Left hindlimb (tissue), 1 donor: ENCODE data around the gene DNAJC30.
"Not testable (repeated sequence)": the region's sequence is repeated elsewhere in the genome, so short reads cannot be mapped to it uniquely, and the experiment has no call there.

ENCODE experiments used
- DNase-seq: peaks from one replicate; pipeline ENCODE4 v3.0.0-alpha.2; 2018

Gene DNAJC30

DNA sequence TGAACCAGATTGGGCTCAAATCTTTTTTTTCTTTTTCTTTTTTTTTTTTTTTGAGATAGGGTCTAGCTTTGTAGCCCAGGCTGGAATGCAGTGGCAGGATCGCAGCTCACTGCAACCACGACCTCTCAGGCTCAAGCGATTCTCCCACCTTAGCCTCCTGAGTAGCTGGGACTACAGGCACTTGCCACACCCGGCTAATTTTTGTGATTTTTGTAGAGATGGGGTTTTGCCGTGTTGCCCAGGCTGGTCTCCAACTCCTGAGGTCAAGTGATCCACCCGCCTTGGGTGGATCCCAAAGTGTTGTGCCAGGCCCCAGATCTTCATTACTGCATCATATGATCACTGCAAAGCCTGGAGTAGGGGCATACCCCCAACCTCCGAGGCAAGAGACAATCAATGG, 2.8 kb downstream of the DNAJC30 start:
- no peak for DNase-seq

DNA sequence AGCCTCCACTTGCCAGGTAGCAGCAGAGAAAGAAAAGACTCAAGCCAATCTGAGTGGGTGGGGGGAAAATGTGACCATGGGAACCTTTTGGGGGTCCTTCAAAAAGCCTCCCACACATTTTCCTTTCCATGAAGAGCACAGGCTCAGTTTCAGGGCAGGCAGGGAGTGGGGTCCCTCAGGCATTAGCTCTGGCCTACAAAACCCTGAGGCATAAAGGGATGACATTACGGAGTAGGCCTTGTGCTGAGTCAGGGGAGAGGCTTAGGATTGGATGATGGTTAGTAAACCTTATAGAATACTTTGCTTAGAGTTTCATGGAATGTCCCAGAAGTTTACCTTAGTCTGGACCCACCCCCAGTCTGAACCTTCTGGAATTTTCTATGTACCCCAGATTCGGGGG, 3.5 kb downstream of the DNAJC30 start:
- no peak for DNase-seq

GRCh38 chr7:73678862-73679261, 4.4 kb downstream of the DNAJC30 start:
- DNase-seq = no peak

DNA sequence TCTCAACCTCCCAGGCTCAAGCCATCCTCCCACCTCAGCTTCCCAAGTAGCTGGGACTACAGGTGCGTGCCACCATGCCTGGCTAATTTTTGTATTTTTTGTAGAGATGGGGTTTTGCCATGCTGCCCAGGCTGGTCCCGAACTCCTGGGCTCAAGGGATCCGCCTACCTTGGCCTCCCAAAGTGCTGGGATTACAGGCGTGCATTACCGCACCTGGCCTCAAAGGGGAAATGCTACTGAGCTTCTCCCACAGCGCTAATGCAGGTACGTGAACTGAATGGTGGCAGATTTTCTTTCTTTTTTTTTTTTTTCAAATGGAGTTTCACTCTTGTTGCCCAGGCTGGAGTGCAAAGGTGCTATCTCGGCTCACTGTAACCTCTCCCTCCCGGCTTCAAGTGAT, 7.2 kb downstream of the DNAJC30 start:
- DNase-seq = not testable (repeated sequence)

GRCh38 chr7:73674468-73675124, 8.7 kb downstream of the DNAJC30 start:
- DNase-seq = no peak

DNA sequence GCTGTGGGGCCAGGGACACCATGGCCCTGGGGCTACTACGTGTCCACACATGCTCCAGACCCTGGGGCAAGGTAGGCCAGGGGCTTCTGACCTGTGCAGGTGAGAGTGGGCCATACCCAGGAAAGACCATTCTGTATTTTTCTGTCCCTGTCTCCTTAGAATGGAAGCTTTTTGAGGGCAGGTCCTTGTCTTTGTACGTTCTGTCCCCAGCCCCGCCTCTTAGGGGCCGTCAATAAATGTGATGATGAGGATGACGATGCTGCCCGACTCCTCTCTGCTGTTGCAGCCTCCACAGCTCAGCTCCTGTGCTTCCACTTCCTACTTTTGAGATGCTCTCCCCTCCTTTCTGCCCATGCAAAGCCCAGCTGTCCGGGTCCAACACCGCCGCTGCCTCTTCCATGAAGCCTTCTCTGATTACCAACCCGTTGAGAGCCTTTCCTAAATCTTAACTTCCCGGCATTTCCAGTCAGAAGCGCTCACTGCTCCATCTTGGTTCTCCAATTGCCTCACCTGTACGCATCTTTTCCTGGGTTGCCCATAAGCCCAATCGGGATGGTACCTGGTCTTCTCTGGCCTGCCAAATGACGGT, 11.3 kb downstream of the DNAJC30 start:
- DNase-seq = no peak

GRCh38 chr7:73671322-73671661, 12.0 kb downstream of the DNAJC30 start:
- no peak for DNase-seq

GRCh38 chr7:73669858-73670385, 13.3 kb downstream of the DNAJC30 start:
- no peak for DNase-seq

GRCh38 chr7:73669288-73669701, 14.0 kb downstream of the DNAJC30 start:
- DNase-seq = no peak

- no peak for DNase-seq
Measured at GRCh38 chr7:73668886-73669230, 14.4 kb downstream of the DNAJC30 start.

GRCh38 chr7:73668103-73668885, 15.0 kb downstream of the DNAJC30 start:
- no peak for DNase-seq

- DNase-seq = peak; percentile 92
Measured at GRCh38 chr7:73667344-73668102, 15.7 kb downstream of the DNAJC30 start, which contains the start of gene VPS37D. Gene VPS37D (plus strand): TSS chr7:73667831. CDS start chr7:73667959, 128 bp downstream.

DNA sequence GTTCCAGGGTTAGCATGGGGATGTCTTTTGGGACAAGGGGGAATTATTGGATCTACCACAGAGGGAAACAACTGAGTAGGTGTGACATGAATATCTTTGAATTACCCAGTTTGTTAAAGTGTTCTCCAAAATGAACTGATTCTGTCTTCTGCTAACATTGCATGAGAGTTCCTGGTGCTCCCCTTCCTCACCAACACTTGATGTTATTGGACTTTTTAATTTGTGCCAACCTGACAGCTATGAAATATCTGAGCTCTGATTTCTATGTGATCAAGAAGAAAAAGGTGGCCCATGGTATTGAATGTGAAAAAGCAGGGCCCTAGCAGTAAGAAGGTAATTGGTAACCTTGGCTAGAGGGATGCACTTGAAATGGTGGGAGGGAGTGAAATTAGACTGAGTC, 20.2 kb downstream of the DNAJC30 start:
- no peak for DNase-seq

GRCh38 chr7:73660594-73660993, 22.7 kb downstream of the DNAJC30 start:
- not testable (repeated sequence) for DNase-seq

DNA sequence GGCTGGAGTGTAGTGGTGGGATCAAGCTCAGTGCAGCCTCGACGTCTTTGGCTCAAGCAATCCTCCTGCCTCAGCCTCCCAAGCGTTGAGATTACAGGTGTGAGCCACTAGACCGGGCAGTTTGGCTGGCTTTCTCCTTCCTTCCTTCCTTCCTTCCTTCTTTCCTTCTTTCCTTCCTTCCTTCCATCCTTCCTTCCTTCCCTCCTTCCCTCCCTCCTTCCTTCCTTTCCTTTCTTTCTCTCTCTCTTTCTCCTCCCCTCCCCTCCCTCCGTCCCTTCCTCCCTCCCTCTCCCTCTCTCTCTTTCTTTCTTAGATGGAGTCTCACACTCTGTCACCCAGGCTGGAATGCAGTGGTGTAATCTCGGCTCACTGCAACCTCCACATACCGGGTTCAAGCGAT, 23.3 kb downstream of the DNAJC30 start:
- DNase-seq = no peak

- DNase-seq = not testable (repeated sequence)
Measured at GRCh38 chr7:73655309-73655708, 27.9 kb downstream of the DNAJC30 start.

DNA sequence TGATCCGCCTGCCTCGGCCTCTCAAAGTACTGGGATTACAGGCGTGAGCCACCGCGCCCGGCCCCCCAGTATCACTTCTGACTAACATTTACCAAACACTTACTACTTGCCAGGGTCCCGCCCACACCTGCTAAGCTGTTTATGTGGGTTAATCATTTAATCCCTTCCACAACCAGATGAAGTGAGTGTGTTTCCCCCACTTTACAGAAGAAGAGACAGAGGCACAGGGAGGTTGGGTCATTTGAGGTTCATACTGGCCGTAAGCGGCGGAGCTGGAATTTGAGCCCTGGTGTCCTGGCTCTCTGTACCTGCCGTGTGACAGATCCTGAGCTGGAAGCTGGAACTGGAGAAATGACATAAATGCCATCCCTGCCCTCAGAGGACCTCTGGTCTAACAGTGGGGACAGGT, 30.7 kb downstream of the DNAJC30 start:
- DNase-seq = no peak

DNA sequence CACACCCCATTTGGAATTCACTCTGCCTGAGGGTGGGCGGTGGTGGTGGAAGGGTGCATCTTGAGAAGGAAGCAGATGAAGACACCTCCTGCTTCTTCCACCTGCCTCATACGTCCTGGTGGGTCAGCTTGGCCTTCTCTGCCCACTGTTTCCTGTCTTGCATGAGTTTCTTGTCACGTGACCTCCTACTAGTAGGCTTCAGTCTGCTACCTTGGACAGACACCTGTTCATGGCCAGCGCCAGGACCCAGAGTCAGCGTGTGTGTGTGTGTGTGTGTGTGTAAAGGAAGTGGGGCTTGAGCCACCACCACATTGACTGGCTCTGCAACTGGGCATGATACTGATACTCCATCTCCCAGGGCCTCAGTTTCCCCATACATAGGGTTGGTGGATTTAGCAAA, 32.7 kb downstream of the DNAJC30 start:
- no peak for DNase-seq

DNA sequence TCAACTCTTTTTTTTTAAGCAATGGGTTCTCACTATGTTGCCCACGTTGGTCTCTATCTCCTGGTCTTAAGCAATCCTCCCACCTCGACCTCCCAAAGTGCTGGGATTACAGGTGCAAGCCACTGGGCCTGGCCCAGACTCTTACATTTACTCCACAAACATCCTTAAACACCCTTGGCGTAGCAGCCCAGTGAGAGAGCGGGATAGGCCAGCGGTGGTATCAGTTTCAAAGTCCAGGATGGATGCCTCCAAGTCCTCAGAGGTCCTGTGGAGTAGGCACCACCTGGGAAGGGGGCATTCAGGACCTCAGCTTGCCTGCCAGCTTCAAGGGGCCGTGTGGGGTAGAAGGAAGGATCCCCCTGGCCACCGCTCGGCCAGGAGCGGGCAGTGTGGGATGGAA, 33.7 kb downstream of the DNAJC30 start:
- DNase-seq = no peak

DNA sequence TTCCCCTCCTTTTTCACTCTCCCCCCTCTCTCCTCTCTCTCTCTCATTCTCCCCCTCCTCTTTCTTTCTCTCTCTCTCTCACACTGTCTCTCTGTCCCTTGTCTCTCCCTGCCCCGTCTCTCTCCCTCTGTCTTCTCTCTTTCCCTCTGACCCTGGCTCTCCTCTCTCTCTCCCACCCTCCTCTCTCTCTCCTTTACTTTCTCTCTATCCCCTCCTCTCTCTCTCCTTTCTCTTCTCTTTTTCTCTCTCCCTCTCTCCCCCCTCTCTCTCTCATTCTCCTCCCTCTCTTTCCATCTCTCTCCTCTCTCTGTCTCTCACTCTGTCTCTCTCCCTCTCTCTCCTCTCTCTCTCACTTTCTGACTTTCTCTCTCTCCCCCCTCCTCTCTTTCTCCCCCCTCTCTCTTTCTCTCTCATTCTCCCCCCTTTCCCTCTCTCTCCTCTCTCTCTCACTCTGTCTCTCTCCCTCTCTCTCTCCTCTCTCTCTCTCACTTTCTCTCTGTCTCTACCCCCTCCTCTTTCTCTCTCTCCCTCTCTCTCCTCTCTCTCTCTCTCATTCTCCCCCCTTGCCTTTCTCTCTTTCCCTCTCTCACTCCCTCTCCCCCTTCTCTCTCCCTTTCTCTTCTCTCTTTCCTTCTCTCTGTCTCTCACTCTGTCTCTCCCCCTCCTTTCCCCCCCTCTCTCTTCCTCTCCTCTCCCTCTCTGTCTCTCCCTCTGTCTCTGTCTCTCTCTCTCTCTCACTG, 34.5 kb downstream of the DNAJC30 start:
- no peak for DNase-seq

DNA sequence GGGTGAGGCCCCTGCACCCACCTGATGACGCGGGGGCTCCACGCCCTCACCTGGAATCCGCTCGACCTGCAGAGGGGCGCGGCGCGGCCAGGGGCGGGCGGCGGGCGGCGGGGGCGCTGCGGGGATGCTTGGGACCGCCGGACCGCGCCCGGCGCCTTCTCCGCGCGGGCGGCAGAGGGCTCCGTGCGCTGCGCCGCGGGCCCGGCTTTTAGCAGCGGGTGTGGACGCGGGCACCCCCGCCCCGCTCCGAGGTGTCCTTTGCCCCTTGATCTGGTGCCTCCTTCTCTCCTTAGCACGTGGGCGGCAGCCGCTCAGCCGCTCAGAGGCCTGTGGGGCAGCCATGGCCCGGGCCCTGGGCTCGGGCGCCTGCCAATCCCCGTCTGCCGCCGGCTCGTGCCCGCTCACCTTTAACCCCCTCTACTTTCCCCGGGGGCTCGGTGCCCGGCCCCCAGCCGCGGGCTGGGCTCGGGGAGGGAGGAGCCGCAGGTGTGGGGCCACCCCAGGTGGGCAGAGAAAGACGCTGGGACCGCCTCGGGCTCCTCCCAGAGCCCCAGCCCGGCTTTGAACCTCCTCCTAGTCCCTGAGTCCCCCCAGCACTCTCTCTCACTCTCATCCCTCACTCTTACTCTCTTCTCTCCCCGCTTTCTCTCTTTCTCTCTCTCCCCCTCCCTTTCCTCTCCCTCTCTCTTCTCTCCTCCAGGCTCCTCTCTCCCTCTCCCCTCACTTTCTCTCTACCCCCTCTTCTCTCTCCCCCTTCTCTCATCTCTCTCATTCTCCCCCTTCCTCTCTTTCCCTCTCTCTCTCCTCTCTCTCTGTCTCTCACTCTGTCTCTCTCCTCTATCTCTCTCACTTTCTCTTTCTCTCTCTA, 35.3 kb downstream of the DNAJC30 start:
- no peak for DNase-seq
